ENCODE data around the gene HDAC4. TPM values are rescaled to one million over a fixed set of nuclear protein-coding genes. Genes with fewer than 3 reads are reported as not detected.

Gene HDAC4
- total RNA-seq, 1 donor from 2014 or later, result 12.9 TPM

- DNase-seq (ENCODE audit: low read depth in 2 of 2), result no peak
Measured at GRCh38 chr2:239145106-239145505, 255.7 kb downstream of the HDAC4 start.

- no peak for DNase-seq (ENCODE audit: low read depth in 2 of 2)
Measured at GRCh38 chr2:239144713-239144999, 256.2 kb downstream of the HDAC4 start.

- peak; percentile 64 to 71 for DNase-seq (ENCODE audit: low read depth in 2 of 2)
Measured at GRCh38 chr2:239143858-239144712, 256.7 kb downstream of the HDAC4 start.

- DNase-seq (ENCODE audit: low read depth in 2 of 2), result no peak
Measured at GRCh38 chr2:239142806-239143205, 258.0 kb downstream of the HDAC4 start.

GRCh38 chr2:239142296-239142695, 258.5 kb downstream of the HDAC4 start:
- no peak for DNase-seq (ENCODE audit: low read depth in 2 of 2)

- DNase-seq (ENCODE audit: low read depth in 2 of 2), result no peak
Measured at GRCh38 chr2:239141021-239141760, 259.6 kb downstream of the HDAC4 start.

- DNase-seq (ENCODE audit: low read depth in 2 of 2), result no peak
Measured at GRCh38 chr2:239140346-239141020, 260.3 kb downstream of the HDAC4 start.

GRCh38 chr2:239139566-239139965, 261.3 kb downstream of the HDAC4 start:
- DNase-seq (ENCODE audit: low read depth in 2 of 2), result no peak

GRCh38 chr2:239139101-239139500, 261.7 kb downstream of the HDAC4 start:
- DNase-seq (ENCODE audit: low read depth in 2 of 2), result no peak

- DNase-seq (ENCODE audit: low read depth in 2 of 2), result no peak
Measured at GRCh38 chr2:239138610-239139009, 262.2 kb downstream of the HDAC4 start.

GRCh38 chr2:239137898-239138283, 262.9 kb downstream of the HDAC4 start:
- DNase-seq (ENCODE audit: low read depth in 2 of 2), result no peak

GRCh38 chr2:239137165-239137897, 263.5 kb downstream of the HDAC4 start:
- DNase-seq (ENCODE audit: low read depth in 2 of 2), result no peak

GRCh38 chr2:239136762-239137161, 264.1 kb downstream of the HDAC4 start:
- no peak for DNase-seq (ENCODE audit: low read depth in 2 of 2)

- DNase-seq (ENCODE audit: low read depth in 2 of 2), result no peak
Measured at GRCh38 chr2:239136203-239136602, 264.6 kb downstream of the HDAC4 start.

GRCh38 chr2:239135531-239135930, 265.3 kb downstream of the HDAC4 start:
- no peak for DNase-seq (ENCODE audit: low read depth in 2 of 2)

- no peak for DNase-seq (ENCODE audit: low read depth in 2 of 2)
Measured at GRCh38 chr2:239133945-239134570, 266.8 kb downstream of the HDAC4 start.

- no peak for DNase-seq (ENCODE audit: low read depth in 2 of 2)
Measured at GRCh38 chr2:239132786-239133185, 268.0 kb downstream of the HDAC4 start.

- no peak for DNase-seq (ENCODE audit: low read depth in 2 of 2)
Measured at GRCh38 chr2:239132156-239132709, 268.6 kb downstream of the HDAC4 start.

- no peak for DNase-seq (ENCODE audit: low read depth in 2 of 2)
Measured at GRCh38 chr2:239131521-239131920, 269.3 kb downstream of the HDAC4 start.

GRCh38 chr2:239130786-239131325, 270.0 kb downstream of the HDAC4 start:
- no peak for DNase-seq (ENCODE audit: low read depth in 2 of 2)

- no peak for DNase-seq (ENCODE audit: low read depth in 2 of 2)
Measured at GRCh38 chr2:239130041-239130440, 270.8 kb downstream of the HDAC4 start.

Data from lung microvascular endothelial cell (primary cell).